K562 (cell line): ENCODE results near the gene SEH1L. TPM values are rescaled to one million over a fixed set of nuclear protein-coding genes. Genes with fewer than 3 reads are reported as not detected.

ENCODE experiments used
- CBX2 ChIP-seq: fragments of 200-600 bp; sonication (generic); IDR thresholded peaks from one replicate; pipeline ENCODE4 v1.6.1; 2012; ENCODE audit warnings: mild to moderate bottlenecking, low read length, inconsistent platforms; ENCODE audit not compliant: insufficient read depth, poor library complexity, severe bottlenecking
- EWSR1 ChIP-seq: fragments of 450-650 bp; IDR thresholded peaks from 2 replicates; pipeline ENCODE4 v1.6.1; 2018; ENCODE audit warnings: borderline replicate concordance, mild to moderate bottlenecking, low read depth, moderate library complexity; ENCODE audit not compliant: partially characterized antibody
- HDAC1 ChIP-seq, 2 experiments: fragments of 450-650 bp; IDR thresholded peaks; 2 replicates each; pipeline ENCODE4 v1.6.1; 2016 to 2017; ENCODE audit warnings: inconsistent platforms in 1 of 2, mild to moderate bottlenecking in 1 of 2, moderate library complexity in 1 of 2
- HNRNPL ChIP-seq: fragments of 200-400 bp; formaldehyde crosslinking; IDR thresholded peaks from 2 replicates; pipeline ENCODE4 v1.6.1; 2017; ENCODE audit warnings: low read depth, mild to moderate bottlenecking, low read length
- JUND ChIP-seq, 2 experiments: IDR thresholded peaks; 2 replicates in 1 of 2; 3 replicates in 1 of 2; pipeline ENCODE4 v1.6.1; 2011; ENCODE audit warnings: borderline replicate concordance in 2 of 2, low read depth in 2 of 2, low read length in 2 of 2, improper control_type of control experiment in 1 of 2, missing biosample characterization in 1 of 2, missing genetic modification characterization in 1 of 2, missing genetic modification reagents in 1 of 2
- NCOA6 ChIP-seq: fragments of 450-650 bp; IDR thresholded peaks from 2 replicates; pipeline ENCODE4 v1.6.1; 2017; ENCODE audit warnings: mild to moderate bottlenecking
- NR2C2 ChIP-seq, 2 experiments: fragments of 200-800 bp in 1 of 2; sonication (Bioruptor generic) in 1 of 2; sonication (generic) in 1 of 2; formaldehyde crosslinking in 1 of 2; IDR thresholded peaks; 2 replicates each; pipeline versions ENCODE4 v1.6.1 to v1.8.0; 2016 to 2022; ENCODE audit warnings: mild to moderate bottlenecking in 1 of 2, missing compliant biosample characterization in 1 of 2, missing genetic modification characterization in 1 of 2, missing genetic modification reagents in 1 of 2
- SFPQ ChIP-seq: fragments of 200-400 bp; formaldehyde crosslinking; IDR thresholded peaks from 2 replicates; pipeline ENCODE4 v1.6.1; 2017; ENCODE audit warnings: mild to moderate bottlenecking, low read depth, low read length, moderate library complexity
- ZNF133 ChIP-seq: fragments of 250-450 bp; sonication (Bioruptor Pico); IDR thresholded peaks from 2 replicates; pipeline ENCODE4 v1.4.0; 2020; ENCODE audit warnings: mild to moderate bottlenecking
- ZNF324 ChIP-seq: fragments of 250-450 bp; sonication (Bioruptor Pico); IDR thresholded peaks from 2 replicates; pipeline ENCODE4 v1.4.0; 2020; ENCODE audit warnings: mild to moderate bottlenecking
- ZNF583 ChIP-seq: fragments of 250-450 bp; sonication (Bioruptor Pico); IDR thresholded peaks from 2 replicates; pipeline ENCODE4 v1.4.0; 2020
- ZNF75A ChIP-seq: fragments of 450-650 bp; formaldehyde crosslinking; IDR thresholded peaks from 2 replicates; pipeline ENCODE4 v1.4.0; 2020; ENCODE audit warnings: mild to moderate bottlenecking
- polyA plus RNA-seq, 8 experiments: library from polyadenylated mRNA; depleted of rRNA in 4 of 8; stranded (reverse) in 5 of 8; unstranded in 3 of 8; fragments of >200 nt; fragmentation: Nextera tagmentation in 2 of 8; fragmentation: Illumina TruSeq in 1 of 8; extraction: Ambion mirVana in 2 of 8; extraction: Trizol in 1 of 8; gene quantifications; 2 replicates each; pipeline versions ENCODE4 v1.2.1 to v1.2.3, GENCODE V29; 2011 to 2014; ENCODE audit warnings: inconsistent platforms in 1 of 8, missing spikeins in 1 of 8
- total RNA-seq, 7 experiments: library from RNA; depleted of rRNA in 6 of 7; stranded (reverse); fragments of >200 nt in 6 of 7; fragmentation: Illumina TruSeq in 2 of 7; extraction: Trizol in 2 of 7; gene quantifications; 2 replicates each; pipeline versions ENCODE4 v1.2.1 to v1.2.3, GENCODE V29; 2011 to 2021; ENCODE audit warnings: low replicate concordance in 1 of 7
- TF ChIP-seq, protein P1 (sequence below), 2 experiments: IDR thresholded peaks in 1 of 2; conservative IDR thresholded peaks in 1 of 2; 2 replicates each; pipeline ENCODE4 v1.6.1; 2016; ENCODE audit warnings: low read depth in 2 of 2, mild to moderate bottlenecking in 1 of 2, missing compliant biosample characterization in 1 of 2, missing genetic modification characterization in 1 of 2, moderate library complexity in 1 of 2
- TF ChIP-seq, protein P2 (sequence below): fragments of 250-450 bp; sonication (Bioruptor Pico); IDR thresholded peaks from 2 replicates; pipeline ENCODE4 v1.4.0; 2020; ENCODE audit warnings: mild to moderate bottlenecking, moderate library complexity
- TF ChIP-seq, protein P3 (sequence below): sonication (generic); formaldehyde crosslinking; IDR thresholded peaks from 2 replicates; pipeline ENCODE4 v1.8.1; 2023; ENCODE audit warnings: mild to moderate bottlenecking, missing genetic modification reagents

Gene SEH1L
- total and polyA plus RNA-seq, 9 of the 15 experiments (the other 6 are each of a cell fraction or from before 2014, with no cell fraction given) = 62.2 to 180 (median 108) TPM

DNA sequence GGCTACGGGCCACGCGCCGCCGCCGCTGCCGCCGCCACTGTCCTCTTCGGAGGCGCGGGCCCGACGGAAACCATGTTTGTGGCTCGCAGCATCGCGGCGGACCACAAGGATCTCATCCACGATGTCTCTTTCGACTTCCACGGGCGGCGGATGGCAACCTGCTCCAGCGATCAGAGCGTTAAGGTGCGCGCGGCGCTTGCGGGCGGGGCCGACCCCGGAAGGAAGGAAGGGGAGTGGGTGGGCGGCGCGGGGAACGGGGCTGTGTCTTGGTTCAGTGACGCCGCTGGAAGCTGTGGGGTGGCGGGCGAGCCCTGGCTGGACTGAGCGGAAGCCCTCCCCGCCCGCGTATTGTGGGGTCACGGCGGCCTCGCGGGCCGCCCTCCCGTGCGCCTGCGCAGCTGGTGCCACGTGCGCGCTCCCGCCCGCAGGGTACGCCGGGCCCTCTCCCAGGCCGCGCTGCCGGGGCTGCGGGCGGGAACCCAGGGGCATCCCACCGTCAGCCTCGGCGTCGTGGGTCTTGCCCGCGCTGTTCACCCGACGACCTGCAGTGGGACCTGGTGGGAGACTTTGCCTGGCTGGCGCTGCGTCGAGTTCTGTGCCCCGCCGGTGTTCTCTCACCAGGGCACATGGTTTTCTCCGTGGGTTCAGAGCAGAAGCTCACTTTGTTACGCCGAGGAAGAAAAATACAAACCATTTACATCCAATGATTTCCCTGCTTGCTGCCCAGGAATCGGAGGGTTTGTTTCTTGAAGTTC, 416 bp downstream of the SEH1L start (continued):
- TF ChIP-seq, protein P1, sequence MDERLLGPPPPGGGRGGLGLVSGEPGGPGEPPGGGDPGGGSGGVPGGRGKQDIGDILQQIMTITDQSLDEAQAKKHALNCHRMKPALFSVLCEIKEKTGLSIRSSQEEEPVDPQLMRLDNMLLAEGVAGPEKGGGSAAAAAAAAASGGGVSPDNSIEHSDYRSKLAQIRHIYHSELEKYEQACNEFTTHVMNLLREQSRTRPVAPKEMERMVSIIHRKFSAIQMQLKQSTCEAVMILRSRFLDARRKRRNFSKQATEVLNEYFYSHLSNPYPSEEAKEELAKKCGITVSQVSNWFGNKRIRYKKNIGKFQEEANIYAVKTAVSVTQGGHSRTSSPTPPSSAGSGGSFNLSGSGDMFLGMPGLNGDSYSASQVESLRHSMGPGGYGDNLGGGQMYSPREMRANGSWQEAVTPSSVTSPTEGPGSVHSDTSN (CRISPR knock-in tag; IDR thresholded peaks at IDR 0.05; ENCODE audit: low read depth) = no peak
- TF ChIP-seq, protein P1 (tag; conservative IDR thresholded peaks at IDR 0.05; ENCODE audit: low read depth) = no peak
- TF ChIP-seq CBX2 = no peak
- no peak for TF ChIP-seq ZNF133 (CRISPR knock-in tag)
- TF ChIP-seq EWSR1 = no peak
- TF ChIP-seq NR2C2 (CRISPR knock-in tag; IDR thresholded peaks at IDR 0.05) = peak; percentile 67; the same call in 1 of the 2 replicates
- TF ChIP-seq NR2C2 (tag; IDR thresholded peaks at IDR 0.05) = peak; percentile 94
- no peak for TF ChIP-seq NCOA6
- peak; percentile 69 for TF ChIP-seq HNRNPL
- TF ChIP-seq HDAC1 (IDR thresholded peaks at IDR 0.05) = peak in 1 of 2 experiments; percentile 87; a peak in 2 of 4 replicates
- no peak for TF ChIP-seq SFPQ
- TF ChIP-seq ZNF583 = peak; percentile 86
- TF ChIP-seq JUND (IDR thresholded peaks at IDR 0.05; ENCODE audit: borderline replicate concordance, low read depth, low read length) = no peak
- TF ChIP-seq JUND (tag; IDR thresholded peaks at IDR 0.05; ENCODE audit: borderline replicate concordance, low read depth, low read length) = no peak
- TF ChIP-seq, protein P2, sequence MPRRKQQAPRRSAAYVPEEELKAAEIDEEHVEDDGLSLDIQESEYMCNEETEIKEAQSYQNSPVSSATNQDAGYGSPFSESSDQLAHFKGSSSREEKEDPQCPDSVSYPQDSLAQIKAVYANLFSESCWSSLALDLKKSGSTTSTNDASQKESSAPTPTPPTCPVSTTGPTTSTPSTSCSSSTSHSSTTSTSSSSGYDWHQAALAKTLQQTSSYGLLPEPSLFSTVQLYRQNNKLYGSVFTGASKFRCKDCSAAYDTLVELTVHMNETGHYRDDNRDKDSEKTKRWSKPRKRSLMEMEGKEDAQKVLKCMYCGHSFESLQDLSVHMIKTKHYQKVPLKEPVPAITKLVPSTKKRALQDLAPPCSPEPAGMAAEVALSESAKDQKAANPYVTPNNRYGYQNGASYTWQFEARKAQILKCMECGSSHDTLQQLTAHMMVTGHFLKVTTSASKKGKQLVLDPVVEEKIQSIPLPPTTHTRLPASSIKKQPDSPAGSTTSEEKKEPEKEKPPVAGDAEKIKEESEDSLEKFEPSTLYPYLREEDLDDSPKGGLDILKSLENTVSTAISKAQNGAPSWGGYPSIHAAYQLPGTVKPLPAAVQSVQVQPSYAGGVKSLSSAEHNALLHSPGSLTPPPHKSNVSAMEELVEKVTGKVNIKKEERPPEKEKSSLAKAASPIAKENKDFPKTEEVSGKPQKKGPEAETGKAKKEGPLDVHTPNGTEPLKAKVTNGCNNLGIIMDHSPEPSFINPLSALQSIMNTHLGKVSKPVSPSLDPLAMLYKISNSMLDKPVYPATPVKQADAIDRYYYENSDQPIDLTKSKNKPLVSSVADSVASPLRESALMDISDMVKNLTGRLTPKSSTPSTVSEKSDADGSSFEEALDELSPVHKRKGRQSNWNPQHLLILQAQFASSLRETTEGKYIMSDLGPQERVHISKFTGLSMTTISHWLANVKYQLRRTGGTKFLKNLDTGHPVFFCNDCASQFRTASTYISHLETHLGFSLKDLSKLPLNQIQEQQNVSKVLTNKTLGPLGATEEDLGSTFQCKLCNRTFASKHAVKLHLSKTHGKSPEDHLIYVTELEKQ = no peak
- 0 out of 2 replicates have a peak, but pooled peaks have one; percentile 5 for TF ChIP-seq ZNF324 (CRISPR knock-in tag)
- TF ChIP-seq ZNF75A = no peak
- TF ChIP-seq, protein P3, sequence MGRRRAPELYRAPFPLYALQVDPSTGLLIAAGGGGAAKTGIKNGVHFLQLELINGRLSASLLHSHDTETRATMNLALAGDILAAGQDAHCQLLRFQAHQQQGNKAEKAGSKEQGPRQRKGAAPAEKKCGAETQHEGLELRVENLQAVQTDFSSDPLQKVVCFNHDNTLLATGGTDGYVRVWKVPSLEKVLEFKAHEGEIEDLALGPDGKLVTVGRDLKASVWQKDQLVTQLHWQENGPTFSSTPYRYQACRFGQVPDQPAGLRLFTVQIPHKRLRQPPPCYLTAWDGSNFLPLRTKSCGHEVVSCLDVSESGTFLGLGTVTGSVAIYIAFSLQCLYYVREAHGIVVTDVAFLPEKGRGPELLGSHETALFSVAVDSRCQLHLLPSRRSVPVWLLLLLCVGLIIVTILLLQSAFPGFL (CRISPR knock-in tag) = no peak
